ENCODE results near the gene RAB26.

RAB26 gene

DNA sequence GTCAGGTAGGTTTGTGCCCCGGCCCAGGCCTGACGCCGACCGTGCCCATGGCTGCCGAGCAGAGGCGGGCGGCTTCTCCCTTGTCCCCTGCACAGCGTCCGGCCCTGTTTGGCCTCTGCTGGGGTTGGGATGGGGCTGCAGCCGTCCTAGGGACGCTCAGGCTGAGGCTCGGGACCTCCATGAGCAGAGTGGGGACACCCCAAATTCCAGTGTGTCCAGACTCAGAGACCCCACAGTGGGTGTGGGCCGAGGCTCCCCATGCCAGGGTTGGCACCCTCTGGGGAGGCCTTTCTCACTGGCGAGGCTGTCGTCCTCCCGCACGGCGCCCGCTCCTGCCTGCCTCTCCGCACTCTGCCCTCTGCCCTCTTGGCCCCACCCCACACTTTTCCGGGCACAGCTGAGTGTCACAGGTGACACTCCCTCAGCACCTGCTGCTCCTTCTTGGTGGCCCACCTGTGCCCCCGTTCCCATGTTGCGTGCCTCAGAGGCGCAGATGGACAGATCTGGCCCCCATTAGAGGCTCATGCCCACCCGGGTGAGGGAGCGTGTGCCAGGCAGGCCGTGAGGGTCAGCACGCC lies 23.3 kb downstream of the RAB26 start:
- Histone ChIP-seq H3K9me3 (no peaks in the 10 kb centered on the region), H3K27me3 (no peaks in the 10 kb centered on the region), H3K4me3 (no peak overlapping the region), H3K4me1 (no peaks in the 10 kb centered on the region), H3K36me3 (peaks cover 56 to 98% (median 91%) of the 10 kb centered on the region in 3 donors), H3K27ac (no peak overlapping the region)
- DNase-seq: no peak
- intact Hi-C loops (cut with DNase I; ENCODE audit: low total_unique reads): no loop called here
- TF ChIP-seq, protein P1, sequence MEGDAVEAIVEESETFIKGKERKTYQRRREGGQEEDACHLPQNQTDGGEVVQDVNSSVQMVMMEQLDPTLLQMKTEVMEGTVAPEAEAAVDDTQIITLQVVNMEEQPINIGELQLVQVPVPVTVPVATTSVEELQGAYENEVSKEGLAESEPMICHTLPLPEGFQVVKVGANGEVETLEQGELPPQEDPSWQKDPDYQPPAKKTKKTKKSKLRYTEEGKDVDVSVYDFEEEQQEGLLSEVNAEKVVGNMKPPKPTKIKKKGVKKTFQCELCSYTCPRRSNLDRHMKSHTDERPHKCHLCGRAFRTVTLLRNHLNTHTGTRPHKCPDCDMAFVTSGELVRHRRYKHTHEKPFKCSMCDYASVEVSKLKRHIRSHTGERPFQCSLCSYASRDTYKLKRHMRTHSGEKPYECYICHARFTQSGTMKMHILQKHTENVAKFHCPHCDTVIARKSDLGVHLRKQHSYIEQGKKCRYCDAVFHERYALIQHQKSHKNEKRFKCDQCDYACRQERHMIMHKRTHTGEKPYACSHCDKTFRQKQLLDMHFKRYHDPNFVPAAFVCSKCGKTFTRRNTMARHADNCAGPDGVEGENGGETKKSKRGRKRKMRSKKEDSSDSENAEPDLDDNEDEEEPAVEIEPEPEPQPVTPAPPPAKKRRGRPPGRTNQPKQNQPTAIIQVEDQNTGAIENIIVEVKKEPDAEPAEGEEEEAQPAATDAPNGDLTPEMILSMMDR (IDR thresholded peaks at IDR 0.05): no peak

DNA sequence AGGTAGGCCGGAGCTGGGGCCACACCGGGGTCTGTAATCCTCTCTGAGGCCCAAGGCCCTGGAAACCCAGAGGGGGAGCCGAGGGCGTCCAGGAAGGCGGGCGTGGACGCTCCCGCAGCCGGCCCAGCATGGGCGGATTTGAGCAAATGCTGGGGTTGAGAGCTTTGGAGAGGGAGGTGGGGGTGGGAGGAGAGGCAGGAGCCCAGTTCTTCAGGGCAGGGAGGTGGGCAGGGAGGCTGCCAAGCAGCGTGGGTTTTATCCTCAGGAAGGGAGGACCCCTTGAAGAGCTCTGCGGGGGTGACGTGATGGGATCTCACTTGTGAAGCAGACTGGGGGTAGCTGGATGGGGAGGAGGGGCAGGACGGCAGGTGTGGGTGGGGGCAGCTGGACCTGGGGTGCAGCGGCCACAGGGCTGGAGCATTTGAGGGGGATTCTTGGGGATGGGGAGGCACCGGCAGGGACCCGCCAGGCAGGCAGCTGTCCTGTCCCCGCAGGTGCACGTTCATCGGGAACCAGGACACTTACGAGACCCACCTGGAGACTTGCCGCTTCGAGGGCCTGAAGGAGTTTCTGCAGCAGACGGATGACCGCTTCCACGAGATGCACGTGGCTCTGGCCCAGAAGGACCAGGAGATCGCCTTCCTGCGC lies 24.4 kb downstream of the RAB26 start:
- intact Hi-C loops (cut with DNase I; ENCODE audit: low total_unique reads): no loop called here

DNA sequence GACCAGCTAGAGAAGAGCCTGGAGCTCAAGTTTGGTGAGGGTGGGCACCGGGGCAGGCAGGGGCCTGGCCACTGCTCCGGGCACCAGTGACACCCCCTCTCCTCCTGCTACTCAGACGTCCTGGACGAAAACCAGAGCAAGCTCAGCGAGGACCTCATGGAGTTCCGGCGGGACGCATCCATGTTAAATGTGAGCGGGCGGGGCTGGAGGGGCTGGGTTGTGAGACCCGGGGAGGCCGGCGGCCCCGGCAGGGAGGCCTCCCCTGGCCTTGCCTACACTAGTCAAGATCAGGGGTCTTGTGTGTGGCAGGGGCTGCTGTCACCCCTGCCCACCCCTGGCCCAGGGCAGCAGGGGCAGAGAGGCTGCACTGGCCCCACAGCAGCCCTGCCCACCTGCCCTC lies 24.9 kb downstream of the RAB26 start:
- Histone ChIP-seq H3K36me3 (peaks cover 56 to 95% (median 90%) of the 10 kb centered on the region in 3 donors), H3K27me3 (peaks cover 0 to 5% of the 10 kb centered on the region in 2 donors), H3K27ac (no peak overlapping the region), H3K4me1 (peaks cover 0 to under 1% (median 0%) of the 10 kb centered on the region in 4 donors), H3K9me3 (no peaks in the 10 kb centered on the region), H3K4me3 (no peak overlapping the region)
- TF ChIP-seq, protein P1 (IDR thresholded peaks at IDR 0.05): no peak
- no peak for DNase-seq
- intact Hi-C loops (cut with DNase I; ENCODE audit: low total_unique reads): no loop called here

More for the DNA sequence above, 24.4 kb downstream of the RAB26 start:
- no peak for DNase-seq
- H3K4me3 ChIP-seq: no peak overlapping the region
- H3K27me3 ChIP-seq: no peaks in the 10 kb centered on the region
- TF ChIP-seq, protein P1 (IDR thresholded peaks at IDR 0.05): no peak
- no peaks in the 10 kb centered on the region for H3K9me3 ChIP-seq
- peaks cover 60 to 98% (median 91%) of the 10 kb centered on the region in 3 donors for H3K36me3 ChIP-seq
- no peaks in the 10 kb centered on the region for H3K4me1 ChIP-seq
- no peak overlapping the region for H3K27ac ChIP-seq

DNA sequence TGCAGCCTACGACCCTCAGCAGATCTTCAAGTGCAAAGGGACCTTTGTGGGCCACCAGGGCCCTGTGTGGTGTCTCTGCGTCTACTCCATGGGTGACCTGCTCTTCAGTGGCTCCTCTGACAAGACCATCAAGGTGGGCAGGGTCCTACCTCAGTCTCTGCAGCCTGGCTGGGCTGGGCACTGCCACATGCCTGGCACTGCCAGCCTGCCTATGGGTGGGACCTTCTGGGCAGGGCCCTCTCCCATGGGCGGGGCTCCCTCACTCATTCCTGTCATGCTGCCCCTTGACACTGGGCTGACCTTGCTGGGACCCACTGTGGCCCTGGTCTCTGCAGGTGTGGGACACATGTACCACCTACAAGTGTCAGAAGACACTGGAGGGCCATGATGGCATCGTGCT lies 25.5 kb downstream of the RAB26 start:
- TF ChIP-seq, protein P1 (IDR thresholded peaks at IDR 0.05): no peak
- peaks cover 0 to 3% (median 0%) of the 10 kb centered on the region in 4 donors for H3K4me1 ChIP-seq
- intact Hi-C loops (cut with DNase I; ENCODE audit: low total_unique reads): no loop called here
- no peak overlapping the region for H3K27ac ChIP-seq
- H3K36me3 ChIP-seq: peaks cover 52 to 91% (median 85%) of the 10 kb centered on the region in 3 donors
- no peak overlapping the region for H3K4me3 ChIP-seq
- H3K27me3 ChIP-seq: peaks cover 0 to 8% of the 10 kb centered on the region in 2 donors
- no peak for DNase-seq
- no peaks in the 10 kb centered on the region for H3K9me3 ChIP-seq

DNA sequence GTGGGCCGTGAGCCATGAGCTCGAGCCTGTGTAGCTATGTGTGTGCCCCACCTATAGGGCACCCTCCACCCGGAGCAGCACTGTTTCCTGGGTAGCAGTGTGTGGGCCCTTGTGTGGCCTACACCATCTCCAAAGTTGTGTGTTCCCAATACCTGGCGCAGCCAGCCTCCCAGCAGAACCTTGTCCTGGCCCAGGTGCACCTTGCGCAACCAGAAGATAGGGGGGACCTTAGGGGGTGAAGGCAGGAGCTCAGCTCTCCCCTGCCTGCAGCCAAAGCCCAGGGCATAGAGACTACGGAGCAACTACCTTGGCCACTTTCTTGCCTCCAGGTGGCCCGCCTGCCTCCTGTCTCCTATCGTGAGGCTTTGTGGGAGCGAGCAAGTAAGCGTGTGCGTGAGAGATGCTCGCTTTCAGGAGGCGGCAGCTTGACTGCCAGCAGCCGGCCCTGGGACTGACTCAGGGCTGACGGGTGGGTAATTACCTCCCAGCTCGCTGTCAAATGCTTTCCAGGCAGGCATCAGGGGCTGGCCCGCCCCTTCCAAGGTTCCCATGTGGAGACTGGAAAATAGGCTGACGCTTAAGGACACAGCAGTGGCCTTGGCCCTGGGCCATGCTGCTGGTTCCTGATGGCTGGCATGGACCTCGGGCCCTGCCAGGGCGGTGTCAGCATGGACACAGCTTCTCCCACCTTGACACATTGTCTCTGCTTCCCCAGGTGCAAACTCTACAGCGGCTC lies 26.1 kb downstream of the RAB26 start:
- TF ChIP-seq, protein P1 (IDR thresholded peaks at IDR 0.05): no peak
- DNase-seq: no peak
- intact Hi-C loops (cut with DNase I; ENCODE audit: low total_unique reads): no loop called here
- Histone ChIP-seq H3K27ac (no peak overlapping the region), H3K4me1 (peaks cover 0 to 3% (median 0%) of the 10 kb centered on the region in 4 donors), H3K36me3 (peaks cover 52 to 85% (median 80%) of the 10 kb centered on the region in 3 donors), H3K9me3 (no peaks in the 10 kb centered on the region), H3K4me3 (no peak overlapping the region), H3K27me3 (peaks cover 0 to 12% of the 10 kb centered on the region in 2 donors)

Data from tibial artery (tissue), 4 donors.